SK-N-SH treated with all-trans-retinoic acid at 6 μM for 48 hours (cell line): ENCODE results near the gene GRAMD1B.

Experiments
- CREB5 ChIP-seq: fragments of 250-450 bp; sonication (Bioruptor Pico); IDR thresholded peaks from 2 replicates; pipeline ENCODE4 v1.5.1; 2020; ENCODE audit warnings: low read depth, mild to moderate bottlenecking, moderate library complexity
- ESRRG ChIP-seq: fragments of 250-450 bp; sonication (Bioruptor Pico); IDR thresholded peaks from 2 replicates; pipeline ENCODE4 v1.6.1; 2021; ENCODE audit warnings: mild to moderate bottlenecking
- ISL1 ChIP-seq: fragments of 250-450 bp; sonication (Bioruptor Pico); IDR thresholded peaks from 2 replicates; pipeline ENCODE4 v2.1.2; 2022; ENCODE audit warnings: mild to moderate bottlenecking, moderate library complexity
- PATZ1 ChIP-seq: fragments of 250-450 bp; sonication (Bioruptor Pico); IDR thresholded peaks from 2 replicates; pipeline ENCODE4 v1.8.0; 2020; ENCODE audit warnings: mild to moderate bottlenecking, moderate library complexity, borderline replicate concordance
- ZNF70 ChIP-seq: fragments of 450-650 bp; formaldehyde crosslinking; IDR thresholded peaks from 2 replicates; pipeline ENCODE4 v1.5.0; 2020; ENCODE audit warnings: mild to moderate bottlenecking, moderate library complexity

GRCh38 chr11:123438131-123438627, 8.1 kb downstream of the GRAMD1B start:
- TF ChIP-seq ESRRG (CRISPR knock-in tag) = no peak
- TF ChIP-seq PATZ1 = no peak
- no peak for TF ChIP-seq CREB5 (CRISPR knock-in tag)
- no peak for TF ChIP-seq ZNF70 (CRISPR knock-in tag)
- no peak for TF ChIP-seq ISL1 (CRISPR knock-in tag)
